GM23338 (cell line): ENCODE results near the gene SERTAD1. TPM values are rescaled to one million over a fixed set of nuclear protein-coding genes. Genes with fewer than 3 reads are reported as not detected.
A peak's percentile ranks its signal among the peaks of the same experiment; 100 is the strongest.

ENCODE experiments used
- ATAC-seq: fragments of 200-7000 bp; cut with Tn5 transposase; 3 replicates; pipeline ENCODE4 v1.9.1; 2020
- DNase-seq: peaks from one replicate; pipeline ENCODE4 v3.0.0-alpha.2; 2015; ENCODE audit warnings: low spot score
- H2AFZ ChIP-seq: fragments of 200-600 bp; sonication (generic); 2 replicates; pipeline ENCODE4 v1.8.0; 2016; ENCODE audit warnings: antibody characterized with exemption, mild to moderate bottlenecking, moderate library complexity
- H3F3A ChIP-seq: fragments of 200-600 bp; sonication (generic); replicated peaks from 2 replicates; pipeline ENCODE4 v1.8.0; 2017; ENCODE audit warnings: antibody characterized with exemption, mixed run types, low read depth
- H3K27ac ChIP-seq: fragments of 200-600 bp; sonication (generic); 2 replicates; pipeline ENCODE4 v1.6.1; 2016; ENCODE audit warnings: low read depth
- H3K27me3 ChIP-seq: fragments of 200-600 bp; sonication (generic); 2 replicates; pipeline ENCODE4 v1.8.0; 2016; ENCODE audit warnings: mild to moderate bottlenecking, mixed run types, moderate library complexity; ENCODE audit not compliant: insufficient read depth
- H3K36me3 ChIP-seq: fragments of 200-600 bp; sonication (generic); 2 replicates; pipeline ENCODE4 v1.8.0; 2016; ENCODE audit warnings: mild to moderate bottlenecking; ENCODE audit not compliant: insufficient read depth
- H3K4me1 ChIP-seq: fragments of 200-600 bp; sonication (generic); 2 replicates; pipeline ENCODE4 v1.8.0; 2016; ENCODE audit warnings: mild to moderate bottlenecking, moderate library complexity; ENCODE audit not compliant: insufficient read depth
- H3K4me2 ChIP-seq: fragments of 200-600 bp; sonication (generic); 2 replicates; pipeline ENCODE4 v1.7.1; 2017; ENCODE audit warnings: mixed run types
- H3K4me3 ChIP-seq: fragments of 200-600 bp; sonication (generic); 2 replicates; pipeline ENCODE4 v1.6.1; 2016; ENCODE audit warnings: mixed run types
- H3K79me2 ChIP-seq: fragments of 200-600 bp; sonication (generic); replicated peaks from 2 replicates; pipeline ENCODE4 v1.8.0; 2017; ENCODE audit warnings: mild to moderate bottlenecking; ENCODE audit not compliant: insufficient read depth
- H3K9me2 ChIP-seq: fragments of 200-600 bp; sonication (generic); 2 replicates; pipeline ENCODE4 v1.8.0; 2017; ENCODE audit not compliant: insufficient read depth
- H4K20me1 ChIP-seq: fragments of 200-600 bp; sonication (generic); replicated peaks from 2 replicates; pipeline ENCODE4 v1.8.0; 2017; ENCODE audit warnings: mild to moderate bottlenecking; ENCODE audit not compliant: insufficient read depth
- H3K27ac Mint-ChIP-seq: 2 replicates; pipeline ENCODE4 v1.8.0; 2020; ENCODE audit warnings: inconsistent platforms, mild to moderate bottlenecking, moderate library complexity, mixed read lengths
- H3K27me3 Mint-ChIP-seq: 3 replicates; pipeline ENCODE4 v1.8.0; 2022; ENCODE audit warnings: low read depth, mild to moderate bottlenecking, moderate library complexity, mixed read lengths, inconsistent platforms; ENCODE audit not compliant: insufficient read depth, poor library complexity
- H3K36me3 Mint-ChIP-seq: 3 replicates; pipeline ENCODE4 v1.8.0; 2021; ENCODE audit warnings: low read depth, mild to moderate bottlenecking, inconsistent platforms, moderate library complexity, mixed read lengths
- H3K4me1 Mint-ChIP-seq: 3 replicates; pipeline ENCODE4 v1.8.0; 2020; ENCODE audit warnings: mild to moderate bottlenecking, inconsistent platforms, mixed read lengths
- H3K4me3 Mint-ChIP-seq: 3 replicates; pipeline ENCODE4 v1.8.0; 2021; ENCODE audit warnings: moderate library complexity, mild to moderate bottlenecking, inconsistent platforms, mixed read lengths
- H3K9me3 Mint-ChIP-seq: 3 replicates; pipeline ENCODE4 v1.8.0; 2020; ENCODE audit warnings: moderate library complexity, mild to moderate bottlenecking, inconsistent platforms, mixed read lengths
- EZH2 ChIP-seq: fragments of 200-600 bp; sonication (generic); IDR thresholded peaks from one replicate; pipeline ENCODE4 v1.8.0; 2017; ENCODE audit warnings: antibody characterized with exemption, mild to moderate bottlenecking, low read depth; ENCODE audit not compliant: unreplicated experiment
- REST ChIP-seq: IDR thresholded peaks from one replicate; pipeline ENCODE4 v1.6.1; 2018; ENCODE audit warnings: antibody characterized with exemption; ENCODE audit not compliant: unreplicated experiment
- STAT1 ChIP-seq: IDR thresholded peaks from one replicate; pipeline ENCODE4 v1.6.1; 2016; ENCODE audit warnings: antibody characterized with exemption; ENCODE audit not compliant: unreplicated experiment
- polyA plus RNA-seq: library from polyadenylated mRNA; unstranded; fragments of >200 nt; fragmentation: Nextera tagmentation; extraction: Ambion mirVana; gene quantifications from 2 replicates; pipeline ENCODE4 v1.2.1, GENCODE V29; 2016
- total RNA-seq: library from RNA; depleted of rRNA; stranded (reverse); fragments of >200 nt; shearing (Covaris generic); gene quantifications from 2 replicates; pipeline ENCODE4 v1.2.3, GENCODE V29; 2014
- TF ChIP-seq, protein P1 (sequence below): fragments of 250-450 bp; sonication (Bioruptor Pico); IDR thresholded peaks from 2 replicates; pipeline ENCODE4 v1.5.0; 2020; ENCODE audit warnings: mild to moderate bottlenecking, moderate library complexity

Gene SERTAD1
- total and polyA plus RNA-seq, 2 experiments from 2014 or later, result 4.6 to 9.1 TPM

DNA sequence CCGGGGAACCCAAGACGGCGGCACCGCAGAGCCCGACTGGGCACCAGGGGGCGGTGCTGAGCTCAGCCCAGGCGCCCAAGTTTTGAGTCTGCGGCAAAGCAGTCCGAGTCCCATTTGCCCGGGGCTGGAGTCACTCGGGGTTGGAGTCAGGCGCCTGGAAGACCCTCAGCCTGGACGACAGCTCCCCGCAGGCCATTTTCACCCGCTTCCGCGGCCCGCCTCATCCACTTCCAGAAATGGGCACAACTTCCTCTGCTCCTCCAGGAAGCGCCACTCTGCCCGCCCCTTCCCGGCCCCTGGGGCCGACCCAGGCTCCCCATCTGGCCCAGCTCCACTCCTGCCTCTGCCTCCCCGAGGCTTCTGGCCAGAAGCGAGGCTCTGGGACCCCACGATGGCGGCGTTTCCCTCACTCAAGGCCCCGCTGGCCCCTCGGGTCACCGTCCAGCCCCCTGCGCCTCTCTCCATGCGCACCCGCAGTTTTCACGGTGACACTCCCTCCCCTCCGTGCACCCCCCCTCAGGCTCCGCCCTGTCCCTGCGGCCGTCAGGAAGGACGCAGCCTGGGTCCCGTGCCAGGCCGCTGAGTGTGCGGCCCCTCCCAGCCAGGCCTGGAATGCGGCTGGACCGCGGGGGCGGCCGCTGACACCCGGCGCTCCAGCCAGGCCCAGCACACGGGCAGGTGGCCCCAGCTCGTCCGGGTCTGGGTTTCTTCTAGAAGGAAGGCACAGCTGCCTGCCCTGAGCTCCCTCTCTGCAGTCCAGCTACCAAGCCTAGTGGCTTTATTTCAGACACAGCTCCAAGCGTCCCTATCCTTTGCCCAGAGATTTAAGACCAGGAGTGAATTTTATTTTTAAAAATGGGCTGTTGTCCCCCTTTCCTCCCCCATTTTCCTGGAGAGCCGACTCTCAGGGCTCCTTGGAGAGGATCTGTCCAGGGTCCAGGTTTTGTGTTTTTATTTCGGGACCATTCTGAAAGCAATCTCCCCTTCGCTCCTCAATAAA lies 4.7 kb downstream of the SERTAD1 start (continued):
- no peak for TF ChIP-seq REST
- TF ChIP-seq EZH2, result no peak

GRCh38 chr19:40420451-40420765 lies 5.4 kb downstream of the SERTAD1 start:
- peak overlapping the region; percentile 87 for H3K4me3 ChIP-seq
- Mint-ChIP-seq H3K36me3 (peaks cover 12% of the 10 kb centered on the region), H3K27me3 (peaks cover 8% of the 10 kb centered on the region), H3K27ac (no peak overlapping the region), H3K4me1 (peaks cover 25% of the 10 kb centered on the region), H3K4me3 (peak overlapping the region; percentile 73), H3K9me3 (peaks cover 3% of the 10 kb centered on the region; the same call in 1 of the 3 replicates)
- no peaks in the 10 kb centered on the region for H3K27me3 ChIP-seq
- no peaks in the 10 kb centered on the region for H3F3A ChIP-seq
- ATAC-seq, result no peak
- H3K4me2 ChIP-seq, result peak overlapping the region; percentile 95; the same call in 1 of the 2 replicates
- no peaks in the 10 kb centered on the region for H4K20me1 ChIP-seq
- H3K9me2 ChIP-seq, result no peaks in the 10 kb centered on the region
- no peaks in the 10 kb centered on the region; the same call in none of the 2 replicates for H3K79me2 ChIP-seq
- H3K27ac ChIP-seq, result no peak overlapping the region
- no peak for DNase-seq
- peaks cover 17% of the 10 kb centered on the region for H3K4me1 ChIP-seq
- TF ChIP-seq STAT1, result no peak
- H3K36me3 ChIP-seq, result no peaks in the 10 kb centered on the region
- no peak overlapping the region for H2AFZ ChIP-seq

DNA sequence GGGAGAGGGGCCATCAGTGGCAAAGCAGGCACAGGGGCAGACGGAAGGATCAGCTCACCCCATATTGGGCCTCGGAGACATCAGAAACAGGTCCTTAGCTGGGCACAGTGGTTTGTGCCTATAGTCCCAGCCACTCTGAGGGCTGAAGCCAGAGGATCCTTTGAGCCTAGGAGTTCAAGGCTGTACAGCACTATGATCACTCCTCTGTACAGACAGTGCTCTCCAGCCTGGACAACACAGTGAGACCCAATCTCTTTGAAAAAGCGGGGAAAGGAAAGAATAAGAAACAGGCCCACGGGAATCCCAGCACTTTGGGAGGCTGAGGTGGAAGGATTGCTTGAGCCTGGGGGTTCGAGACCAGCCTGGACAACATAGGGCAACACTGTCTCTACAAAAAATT lies 6.0 kb downstream of the SERTAD1 start:
- no peaks in the 10 kb centered on the region for H3F3A ChIP-seq
- peaks cover 17% of the 10 kb centered on the region for H3K4me1 ChIP-seq
- no peaks in the 10 kb centered on the region for H3K36me3 ChIP-seq
- no peaks in the 10 kb centered on the region for H3K27me3 ChIP-seq
- H3K79me2 ChIP-seq, result no peaks in the 10 kb centered on the region; the same call in none of the 2 replicates
- H4K20me1 ChIP-seq, result no peaks in the 10 kb centered on the region
- H3K4me2 ChIP-seq, result no peak overlapping the region
- no peak overlapping the region for H2AFZ ChIP-seq
- no peak overlapping the region for H3K4me3 ChIP-seq
- Mint-ChIP-seq H3K4me3 (peak overlapping the region; percentile 47; the same call in 1 of the 3 replicates), H3K27me3 (peaks cover 4% of the 10 kb centered on the region), H3K4me1 (peaks cover 29% of the 10 kb centered on the region), H3K27ac (no peak overlapping the region), H3K36me3 (peaks cover 12% of the 10 kb centered on the region), H3K9me3 (0 out of 3 replicates have a peak, but pooled peaks cover under 1% of the 10 kb centered on the region)
- H3K9me2 ChIP-seq, result no peaks in the 10 kb centered on the region
- ATAC-seq, result no peak
- H3K27ac ChIP-seq, result no peak overlapping the region
- DNase-seq, result no peak
- TF ChIP-seq REST, result no peak
- TF ChIP-seq, protein P1, sequence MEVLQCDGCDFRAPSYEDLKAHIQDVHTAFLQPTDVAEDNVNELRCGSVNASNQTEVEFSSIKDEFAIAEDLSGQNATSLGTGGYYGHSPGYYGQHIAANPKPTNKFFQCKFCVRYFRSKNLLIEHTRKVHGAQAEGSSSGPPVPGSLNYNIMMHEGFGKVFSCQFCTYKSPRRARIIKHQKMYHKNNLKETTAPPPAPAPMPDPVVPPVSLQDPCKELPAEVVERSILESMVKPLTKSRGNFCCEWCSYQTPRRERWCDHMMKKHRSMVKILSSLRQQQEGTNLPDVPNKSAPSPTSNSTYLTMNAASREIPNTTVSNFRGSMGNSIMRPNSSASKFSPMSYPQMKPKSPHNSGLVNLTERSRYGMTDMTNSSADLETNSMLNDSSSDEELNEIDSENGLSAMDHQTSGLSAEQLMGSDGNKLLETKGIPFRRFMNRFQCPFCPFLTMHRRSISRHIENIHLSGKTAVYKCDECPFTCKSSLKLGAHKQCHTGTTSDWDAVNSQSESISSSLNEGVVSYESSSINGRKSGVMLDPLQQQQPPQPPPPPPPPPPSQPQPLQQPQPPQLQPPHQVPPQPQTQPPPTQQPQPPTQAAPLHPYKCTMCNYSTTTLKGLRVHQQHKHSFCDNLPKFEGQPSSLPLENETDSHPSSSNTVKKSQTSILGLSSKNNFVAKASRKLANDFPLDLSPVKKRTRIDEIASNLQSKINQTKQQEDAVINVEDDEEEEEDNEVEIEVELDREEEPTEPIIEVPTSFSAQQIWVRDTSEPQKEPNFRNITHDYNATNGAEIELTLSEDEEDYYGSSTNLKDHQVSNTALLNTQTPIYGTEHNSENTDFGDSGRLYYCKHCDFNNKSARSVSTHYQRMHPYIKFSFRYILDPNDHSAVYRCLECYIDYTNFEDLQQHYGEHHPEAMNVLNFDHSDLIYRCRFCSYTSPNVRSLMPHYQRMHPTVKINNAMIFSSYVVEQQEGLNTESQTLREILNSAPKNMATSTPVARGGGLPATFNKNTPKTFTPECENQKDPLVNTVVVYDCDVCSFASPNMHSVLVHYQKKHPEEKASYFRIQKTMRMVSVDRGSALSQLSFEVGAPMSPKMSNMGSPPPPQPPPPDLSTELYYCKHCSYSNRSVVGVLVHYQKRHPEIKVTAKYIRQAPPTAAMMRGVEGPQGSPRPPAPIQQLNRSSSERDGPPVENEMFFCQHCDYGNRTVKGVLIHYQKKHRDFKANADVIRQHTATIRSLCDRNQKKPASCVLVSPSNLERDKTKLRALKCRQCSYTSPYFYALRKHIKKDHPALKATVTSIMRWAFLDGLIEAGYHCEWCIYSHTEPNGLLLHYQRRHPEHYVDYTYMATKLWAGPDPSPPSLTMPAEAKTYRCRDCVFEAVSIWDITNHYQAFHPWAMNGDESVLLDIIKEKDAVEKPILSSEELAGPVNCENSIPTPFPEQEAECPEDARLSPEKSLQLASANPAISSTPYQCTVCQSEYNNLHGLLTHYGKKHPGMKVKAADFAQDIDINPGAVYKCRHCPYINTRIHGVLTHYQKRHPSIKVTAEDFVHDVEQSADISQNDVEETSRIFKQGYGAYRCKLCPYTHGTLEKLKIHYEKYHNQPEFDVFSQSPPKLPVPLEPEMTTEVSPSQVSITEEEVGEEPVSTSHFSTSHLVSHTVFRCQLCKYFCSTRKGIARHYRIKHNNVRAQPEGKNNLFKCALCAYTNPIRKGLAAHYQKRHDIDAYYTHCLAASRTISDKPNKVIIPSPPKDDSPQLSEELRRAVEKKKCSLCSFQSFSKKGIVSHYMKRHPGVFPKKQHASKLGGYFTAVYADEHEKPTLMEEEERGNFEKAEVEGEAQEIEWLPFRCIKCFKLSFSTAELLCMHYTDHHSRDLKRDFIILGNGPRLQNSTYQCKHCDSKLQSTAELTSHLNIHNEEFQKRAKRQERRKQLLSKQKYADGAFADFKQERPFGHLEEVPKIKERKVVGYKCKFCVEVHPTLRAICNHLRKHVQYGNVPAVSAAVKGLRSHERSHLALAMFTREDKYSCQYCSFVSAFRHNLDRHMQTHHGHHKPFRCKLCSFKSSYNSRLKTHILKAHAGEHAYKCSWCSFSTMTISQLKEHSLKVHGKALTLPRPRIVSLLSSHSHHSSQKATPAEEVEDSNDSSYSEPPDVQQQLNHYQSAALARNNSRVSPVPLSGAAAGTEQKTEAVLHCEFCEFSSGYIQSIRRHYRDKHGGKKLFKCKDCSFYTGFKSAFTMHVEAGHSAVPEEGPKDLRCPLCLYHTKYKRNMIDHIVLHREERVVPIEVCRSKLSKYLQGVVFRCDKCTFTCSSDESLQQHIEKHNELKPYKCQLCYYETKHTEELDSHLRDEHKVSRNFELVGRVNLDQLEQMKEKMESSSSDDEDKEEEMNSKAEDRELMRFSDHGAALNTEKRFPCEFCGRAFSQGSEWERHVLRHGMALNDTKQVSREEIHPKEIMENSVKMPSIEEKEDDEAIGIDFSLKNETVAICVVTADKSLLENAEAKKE (CRISPR knock-in tag), result no peak
